ENCODE data around the gene COL25A1. TPM values are rescaled to one million over a fixed set of nuclear protein-coding genes. Genes with fewer than 3 reads are reported as not detected.
A peak's percentile ranks its signal among the peaks of the same experiment; 100 is the strongest.

Gene COL25A1
- total RNA-seq, 4 donors from 2014 or later = 0.14 to 1.6 (median 0.32) TPM; not detected in 1

- Histone ChIP-seq H3K4me1 (peaks cover 0 to 11% (median 7%) of the 10 kb centered on the region in 4 donors), H3K27me3 (peaks cover 33% of the 10 kb centered on the region), H3K36me3 (no peaks in the 10 kb centered on the region), H3K27ac (no peak overlapping the region), H3K9me3 (no peaks in the 10 kb centered on the region), H3K4me3 (no peak overlapping the region)
- DNase-seq = no peak
- intact Hi-C loops (cut with DNase I; ENCODE audit: low total_unique reads) (no loop called here), in situ Hi-C loops (cut with MboI; ENCODE audit: low pct_ligation_motif_present in 1 of 4, low pct_unique_long_range_greater_than_20kb in 1 of 4, low sequenced_read_pairs in 3 of 4) (no loop called here)
- TF ChIP-seq POLR2A (IDR thresholded peaks at IDR 0.05) = no peak
- TF ChIP-seq EP300 (IDR thresholded peaks at IDR 0.05; ENCODE audit: low read depth) = no peak
- no peak for TF ChIP-seq POLR2AphosphoS5 (IDR thresholded peaks at IDR 0.05)
- TF ChIP-seq CTCF (IDR thresholded peaks at IDR 0.05) = no peak
- 89 to 95% methylated on average over 3 of the region's 3 CpGs for WGBS, 2 donors (ENCODE audit: low coverage in 1 of 2)
Observed at GRCh38 chr4:108766058-108766457, 536.4 kb downstream of the COL25A1 start.

- in situ Hi-C loops (cut with MboI; ENCODE audit: low pct_ligation_motif_present in 1 of 4, low pct_unique_long_range_greater_than_20kb in 1 of 4, low sequenced_read_pairs in 3 of 4) = no loop called here
- no peak overlapping the region for H3K4me3 ChIP-seq
- no peak overlapping the region for H3K27ac ChIP-seq
- WGBS, 2 donors (ENCODE audit: low coverage in 1 of 2) = 95% methylated on average over 4 of the region's 4 CpGs; no CpG with 5 or more reads in 1 of the 2 donors
- H3K9me3 ChIP-seq = no peaks in the 10 kb centered on the region
- no peaks in the 10 kb centered on the region for H3K36me3 ChIP-seq
- no peak for TF ChIP-seq EP300 (IDR thresholded peaks at IDR 0.05; ENCODE audit: low read depth)
- TF ChIP-seq POLR2AphosphoS5 (IDR thresholded peaks at IDR 0.05) = no peak
- TF ChIP-seq CTCF (IDR thresholded peaks at IDR 0.05) = no peak
- TF ChIP-seq POLR2A (IDR thresholded peaks at IDR 0.05) = no peak
- peaks cover 0 to 11% (median 7%) of the 10 kb centered on the region in 4 donors for H3K4me1 ChIP-seq
- intact Hi-C loops (cut with DNase I; ENCODE audit: low total_unique reads) = no loop called here
- no peak for DNase-seq
- peaks cover 50% of the 10 kb centered on the region for H3K27me3 ChIP-seq
Observed at GRCh38 chr4:108763986-108764385, 538.5 kb downstream of the COL25A1 start.

- Histone ChIP-seq H3K4me3 (peak overlapping the region in 3 of 4 donors; percentile 21 to 54 (median 38)), H3K27ac (no peak overlapping the region), H3K27me3 (peaks cover 58% of the 10 kb centered on the region), H3K36me3 (no peaks in the 10 kb centered on the region), H3K9me3 (no peaks in the 10 kb centered on the region), H3K4me1 (peaks cover 0 to 11% (median 7%) of the 10 kb centered on the region in 4 donors)
- intact Hi-C loops (cut with DNase I; ENCODE audit: low total_unique reads) = no loop called here
- in situ Hi-C loops (cut with MboI; ENCODE audit: low pct_ligation_motif_present in 1 of 4, low pct_unique_long_range_greater_than_20kb in 1 of 4, low sequenced_read_pairs in 3 of 4) = no loop called here
- no peak for DNase-seq
- TF ChIP-seq POLR2AphosphoS5 (IDR thresholded peaks at IDR 0.05) (no peak), EP300 (IDR thresholded peaks at IDR 0.05; ENCODE audit: low read depth) (no peak), CTCF (IDR thresholded peaks at IDR 0.05) (no peak), POLR2A (IDR thresholded peaks at IDR 0.05) (no peak)
- 31% methylated on average over 11 of the region's 11 CpGs; no CpG with 5 or more reads in 1 of the 2 donors for WGBS, 2 donors (ENCODE audit: low coverage in 1 of 2)
Observed at GRCh38 chr4:108763226-108763593, 539.2 kb downstream of the COL25A1 start.

GRCh38 chr4:108762559-108763225 lies 539.8 kb downstream of the COL25A1 start, which contains the start of gene ETNPPL:
Gene ETNPPL, minus strand, starts transcription at chr4:108763053. Its CDS starts 155 bp downstream, at chr4:108762898.
- Histone ChIP-seq H3K9me3 (no peaks in the 10 kb centered on the region), H3K27ac (no peak within 1 kb of the TSS), H3K27me3 (peaks cover 58% of the 10 kb centered on the region), H3K4me1 (peaks cover 0 to 11% (median 7%) of the 10 kb centered on the region in 4 donors), H3K4me3 (peak within 1 kb of the TSS; percentile 21 to 54 (median 30)), H3K36me3 (no peaks in the 10 kb centered on the region)
- DNase-seq = no peak
- no peak for TF ChIP-seq EP300 (IDR thresholded peaks at IDR 0.05; ENCODE audit: low read depth)
- no peak for TF ChIP-seq CTCF (IDR thresholded peaks at IDR 0.05)
- TF ChIP-seq POLR2A (IDR thresholded peaks at IDR 0.05) = no peak
- no peak for TF ChIP-seq POLR2AphosphoS5 (IDR thresholded peaks at IDR 0.05)
- intact Hi-C loops (cut with DNase I; ENCODE audit: low total_unique reads) = no loop called here
- in situ Hi-C loops (cut with MboI; ENCODE audit: low pct_ligation_motif_present in 1 of 4, low pct_unique_long_range_greater_than_20kb in 1 of 4, low sequenced_read_pairs in 3 of 4) = no loop called here
- 4% methylated on average over 58 of the region's 61 CpGs; no CpG with 5 or more reads in 1 of the 2 donors for WGBS, 2 donors (ENCODE audit: low coverage in 1 of 2)

Other genes with a start within 250 kb of the COL25A1 start
- gene SEC24B, start 131.2 kb upstream of the COL25A1 start, total RNA-seq = 10 to 100 TPM; 14.3 to 44.1 (median 35.4) TPM